HepG2 (cell line): Measurements from ENCODE around the gene METTL22. TPM values are rescaled to one million over a fixed set of nuclear protein-coding genes. Genes with fewer than 3 reads are reported as not detected.
A peak's percentile ranks its signal among the peaks of the same experiment; 100 is the strongest.

Experiments used
- ATAC-seq: fragments of 200-7000 bp; cut with Tn5 transposase; 3 replicates; pipeline ENCODE4 v1.9.1; 2020; ENCODE audit warnings: mild to moderate bottlenecking, moderate library complexity
- BruUV-seq: library from RNA; stranded (reverse); fragments of 400-500 nt; replicated peaks from 2 replicates; lab custom pipeline; 2021; lab: Mats Ljungman, UMichigan
- CTCF ChIA-PET: fragments of 300-600 bp; formaldehyde crosslinking; extraction: SDS; loops from one replicate; lab custom pipeline; 2021; ENCODE audit warnings: low total read pairs, inconsistent platforms, low intra/inter-chr PET ratio; lab: Yijun Ruan, JAX
- POLR2A ChIA-PET: fragments of 350-600 bp; sonication (Branson Sonifier 250); formaldehyde crosslinking; loops from one replicate; lab custom pipeline; 2020; ENCODE audit warnings: antibody characterized with exemption, inconsistent platforms; lab: Yijun Ruan, JAX
- DNase-seq: peaks from one replicate; pipeline ENCODE4 v3.0.0-alpha.2; 2015; ENCODE audit warnings: low spot score
- FAIRE-seq: peaks from 3 replicates; lab custom pipeline; 2011; peaks lifted over from hg19 to GRCh38; lab: Jason Lieb, UNC
- H2AFZ ChIP-seq: one replicate; pipeline ENCODE4 v1.6.1; 2011; ENCODE audit warnings: low read length, inconsistent platforms
- H3K27ac ChIP-seq: fragments of 300-600 bp; 3 replicates; pipeline ENCODE4 v1.8.0; 2011; ENCODE audit warnings: mixed run types, mild to moderate bottlenecking, mixed read lengths, low read length, inconsistent platforms; ENCODE audit not compliant: insufficient read depth; ENCODE audit errors: extremely low read length
- H3K27me3 ChIP-seq, 2 experiments: fragments of 200-600 bp in 1 of 2; 2 replicates in 1 of 2; 3 replicates in 1 of 2; pipeline versions ENCODE4 v1.6.0 to v1.8.0; 2011; ENCODE audit warnings: low read length in 2 of 2, mild to moderate bottlenecking in 2 of 2, moderate library complexity in 2 of 2, inconsistent platforms in 1 of 2; ENCODE audit not compliant: insufficient read depth in 2 of 2, control insufficient read depth in 1 of 2
- H3K36me3 ChIP-seq, 2 experiments: fragments of 200-600 bp in 1 of 2; replicated peaks in 1 of 2; 2 replicates in 1 of 2; 3 replicates in 1 of 2; pipeline versions ENCODE4 v1.5.1 to v1.8.0; 2011; ENCODE audit warnings: low read length in 2 of 2, inconsistent platforms in 1 of 2; ENCODE audit not compliant: insufficient read depth in 2 of 2, control insufficient read depth in 1 of 2
- H3K4me1 ChIP-seq: 2 replicates; pipeline ENCODE4 v1.5.1; 2012; ENCODE audit warnings: low read length, inconsistent platforms; ENCODE audit not compliant: insufficient read depth
- H3K4me2 ChIP-seq: 2 replicates; pipeline ENCODE4 v1.6.0; 2011; ENCODE audit warnings: low read depth, low read length, inconsistent platforms
- H3K4me3 ChIP-seq, 3 experiments: fragments of 200-600 bp in 1 of 3; sonication (generic), shearing (Covaris generic) in 1 of 3; replicated peaks in 1 of 3; 2 replicates each; pipeline ENCODE4 v1.5.1; 2011 to 2016; ENCODE audit warnings: low read length in 3 of 3, inconsistent platforms in 2 of 3, low read depth in 2 of 3, mild to moderate bottlenecking in 2 of 3, control low read depth in 1 of 3, mixed read lengths in 1 of 3; ENCODE audit not compliant: insufficient read depth in 1 of 3
- H3K79me2 ChIP-seq: one replicate; pipeline ENCODE4 v1.6.1; 2011; ENCODE audit warnings: low read length, inconsistent platforms; ENCODE audit not compliant: insufficient read depth
- H3K9ac ChIP-seq: 2 replicates; pipeline ENCODE4 v1.6.0; 2011; ENCODE audit warnings: mild to moderate bottlenecking, low read depth, low read length, inconsistent platforms; ENCODE audit not compliant: insufficient read depth
- H3K9me3 ChIP-seq: 2 replicates; pipeline ENCODE4 v1.5.1; 2012; ENCODE audit warnings: mild to moderate bottlenecking, low read length
- H4K20me1 ChIP-seq: 2 replicates; pipeline ENCODE4 v1.6.0; 2011; ENCODE audit warnings: inconsistent platforms, mild to moderate bottlenecking, low read length, moderate library complexity; ENCODE audit not compliant: insufficient read depth
- HDAC1 ChIP-seq: sonication (generic); formaldehyde crosslinking; IDR thresholded peaks from 2 replicates; pipeline ENCODE4 v1.5.1; 2020; ENCODE audit warnings: mild to moderate bottlenecking, missing genetic modification reagents
- KLF6 ChIP-seq: IDR thresholded peaks from 2 replicates; pipeline ENCODE4 v1.8.0; 2016; ENCODE audit warnings: missing biosample characterization, missing genetic modification reagents
- LCORL ChIP-seq, 2 experiments: fragments of 450-650 bp in 1 of 2; sonication (generic) in 1 of 2; formaldehyde crosslinking in 1 of 2; IDR thresholded peaks; 2 replicates each; pipeline versions ENCODE4 v1.5.0 to v1.6.1; 2017 to 2020; ENCODE audit warnings: antibody characterized with exemption in 1 of 2, missing genetic modification reagents in 1 of 2
- MAFG ChIP-seq: sonication (generic); formaldehyde crosslinking; IDR thresholded peaks from 2 replicates; pipeline ENCODE4 v1.5.1; 2020; ENCODE audit warnings: mild to moderate bottlenecking, missing genetic modification reagents
- MATR3 ChIP-seq: sonication (generic); formaldehyde crosslinking; IDR thresholded peaks from 2 replicates; pipeline ENCODE4 v1.4.0; 2020; ENCODE audit warnings: missing genetic modification reagents
- MEF2D ChIP-seq: sonication (generic); formaldehyde crosslinking; IDR thresholded peaks from 2 replicates; pipeline ENCODE4 v1.5.1; 2020; ENCODE audit warnings: mild to moderate bottlenecking, missing genetic modification reagents
- SALL1 ChIP-seq: sonication (generic); formaldehyde crosslinking; IDR thresholded peaks from 2 replicates; pipeline ENCODE4 v1.8.0; 2022; ENCODE audit warnings: mild to moderate bottlenecking, missing genetic modification reagents
- SALL2 ChIP-seq: sonication (generic); formaldehyde crosslinking; IDR thresholded peaks from 2 replicates; pipeline ENCODE4 v1.8.1; 2023; ENCODE audit warnings: mild to moderate bottlenecking, missing genetic modification reagents, inconsistent platforms
- ZC3H4 ChIP-seq: sonication (generic); formaldehyde crosslinking; IDR thresholded peaks from 2 replicates; pipeline ENCODE4 v1.4.0; 2020; ENCODE audit warnings: missing genetic modification reagents, borderline replicate concordance
- ZKSCAN8 ChIP-seq: IDR thresholded peaks from 2 replicates; pipeline ENCODE4 v1.6.1; 2016; ENCODE audit warnings: borderline replicate concordance, missing genetic modification reagents, missing compliant biosample characterization
- ZMYM3 ChIP-seq: sonication (generic); formaldehyde crosslinking; IDR thresholded peaks from 2 replicates; pipeline ENCODE4 v1.5.1; 2020; ENCODE audit warnings: mild to moderate bottlenecking, missing genetic modification reagents
- ZNF780A ChIP-seq: sonication (generic); formaldehyde crosslinking; IDR thresholded peaks from 2 replicates; pipeline ENCODE4 v1.8.0; 2022; ENCODE audit warnings: mild to moderate bottlenecking, missing genetic modification reagents, moderate library complexity
- ZSCAN9 ChIP-seq: IDR thresholded peaks from 2 replicates; pipeline ENCODE4 v1.6.1; 2016; ENCODE audit warnings: borderline replicate concordance
- WGBS: methylation state at CpG from one replicate; pipeline ENCODE4 v1.1.6; 2017; ENCODE audit warnings: low lambda C conversion rate; 5-methylcytosine and 5-hydroxymethylcytosine counted together
- in situ Hi-C: cut with HindIII; loops from 2 replicates; pipeline ENCODE4 v1.10.0; 2017; ENCODE audit warnings: low pct_unique_long_range_greater_than_20kb; ENCODE audit not compliant: extremely low pct_ligation_motif_present
- intact Hi-C: fragments of 100-400 bp; cut with micrococcal nuclease; formaldehyde crosslinking; loops from one replicate; pipeline ENCODE4 v1.10.0; 2022; ENCODE audit not compliant: unreplicated experiment
- polyA plus RNA-seq, 8 experiments: library from polyadenylated mRNA; depleted of rRNA in 3 of 8; stranded (reverse) in 7 of 8; unstranded in 1 of 8; fragments of >200 nt; fragmentation: Illumina TruSeq in 4 of 8; extraction: Trizol in 4 of 8; gene quantifications; 2 replicates each; pipeline versions ENCODE4 v1.2.1 to v1.2.3, GENCODE V29; 2011 to 2016; ENCODE audit warnings: low read depth in 4 of 8, missing spikeins in 1 of 8, mixed read lengths in 1 of 8; ENCODE audit not compliant: insufficient read depth in 1 of 8
- total RNA-seq, 5 experiments: library from RNA; depleted of rRNA; stranded (reverse); fragments of >200 nt; fragmentation: Illumina TruSeq; extraction: Trizol; gene quantifications; 2 replicates each; pipeline ENCODE4 v1.2.3, GENCODE V29; 2016; ENCODE audit warnings: low read depth in 1 of 5
- TF ChIP-seq, protein P1 (sequence below): sonication (generic); formaldehyde crosslinking; IDR thresholded peaks from 2 replicates; pipeline ENCODE4 v1.4.0; 2020; ENCODE audit warnings: missing genetic modification reagents, borderline replicate concordance
- TF ChIP-seq, protein P2 (sequence below): sonication (generic); formaldehyde crosslinking; IDR thresholded peaks from 2 replicates; pipeline ENCODE4 v1.5.1; 2020; ENCODE audit warnings: missing genetic modification reagents, mild to moderate bottlenecking, borderline replicate concordance

The METTL22 gene
- total and polyA plus RNA-seq, 2 of the 13 experiments (the other 11 are each of a cell fraction or from before 2014, with no cell fraction given) = 36.2 to 94.8 TPM

DNA sequence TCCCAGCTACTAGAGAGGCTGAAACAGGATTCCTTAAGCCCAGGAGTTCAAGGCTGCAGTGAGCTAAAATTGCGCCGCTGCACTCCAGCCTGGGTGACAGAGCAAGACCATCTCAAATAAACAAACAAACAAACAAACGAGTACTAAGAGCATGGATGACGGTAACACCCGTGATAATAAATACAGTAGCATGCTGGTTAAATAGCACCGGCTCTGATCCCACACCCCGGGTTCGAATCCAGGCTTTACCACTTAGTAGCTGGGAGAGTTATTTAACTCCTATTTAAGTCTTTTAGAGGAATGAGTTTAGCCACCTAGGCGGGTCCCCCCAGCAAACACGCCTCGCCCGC is 301 bp upstream of the METTL22 start (continued):
- no peak for TF ChIP-seq MEF2D (CRISPR knock-in tag)
- TF ChIP-seq SALL2 (CRISPR knock-in tag) = no peak
- TF ChIP-seq ZKSCAN8 = peak; percentile 23; the same call in 1 of the 2 replicates
- 0 out of 2 replicates have a peak, but pooled peaks have one; percentile 2 for TF ChIP-seq ZC3H4 (CRISPR knock-in tag)
- TF ChIP-seq MATR3 (CRISPR knock-in tag) = no peak
- TF ChIP-seq LCORL (IDR thresholded peaks at IDR 0.05) = no peak
- TF ChIP-seq LCORL (CRISPR knock-in tag; IDR thresholded peaks at IDR 0.05) = 0 out of 2 replicates have a peak, but pooled peaks have one; percentile 27
- TF ChIP-seq ZMYM3 (CRISPR knock-in tag) = 0 out of 2 replicates have a peak, but pooled peaks have one; percentile 34

DNA sequence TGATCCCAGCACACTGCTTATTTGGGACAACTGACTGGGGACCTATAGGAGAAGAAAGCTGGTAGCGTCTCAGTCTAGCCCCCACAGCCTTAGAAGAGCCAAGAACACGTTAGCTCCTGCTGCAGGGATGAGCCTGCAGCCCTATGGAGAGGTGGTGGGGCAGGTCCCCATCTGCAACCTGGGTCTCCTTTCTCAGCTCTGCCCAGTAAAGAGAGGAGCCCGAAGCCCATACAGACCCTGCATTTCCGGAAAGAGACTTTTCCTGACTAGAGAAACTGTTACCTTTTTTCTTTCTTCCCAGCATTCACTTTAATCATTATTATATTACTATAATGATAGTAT is 788 bp downstream of the METTL22 start:
- in situ Hi-C loops (loop anchor here (5.0 kb wide), 1 partner anchor 55 kb away; no protein-coding TSS in a partner anchor), intact Hi-C loops (loop anchor here (1.0 kb wide), 1 partner anchor 55 kb away; no protein-coding TSS in a partner anchor)
- H3K27ac ChIP-seq = peak overlapping the region; percentile 78
- no peaks in the 10 kb centered on the region for H3K9me3 ChIP-seq
- CTCF ChIA-PET = no interaction called here
- H3K9ac ChIP-seq = peak overlapping the region; percentile 97
- 0 out of 2 replicates have a peak, but pooled peaks cover 5% of the 10 kb centered on the region for H4K20me1 ChIP-seq
- peaks cover 38% of the 10 kb centered on the region for H3K79me2 ChIP-seq
- 4% methylated on average over 4 of the region's 4 CpGs for WGBS
- BruUV-seq = no TSS peak
- ATAC-seq = peak; percentile 69
- TF ChIP-seq, protein P1, sequence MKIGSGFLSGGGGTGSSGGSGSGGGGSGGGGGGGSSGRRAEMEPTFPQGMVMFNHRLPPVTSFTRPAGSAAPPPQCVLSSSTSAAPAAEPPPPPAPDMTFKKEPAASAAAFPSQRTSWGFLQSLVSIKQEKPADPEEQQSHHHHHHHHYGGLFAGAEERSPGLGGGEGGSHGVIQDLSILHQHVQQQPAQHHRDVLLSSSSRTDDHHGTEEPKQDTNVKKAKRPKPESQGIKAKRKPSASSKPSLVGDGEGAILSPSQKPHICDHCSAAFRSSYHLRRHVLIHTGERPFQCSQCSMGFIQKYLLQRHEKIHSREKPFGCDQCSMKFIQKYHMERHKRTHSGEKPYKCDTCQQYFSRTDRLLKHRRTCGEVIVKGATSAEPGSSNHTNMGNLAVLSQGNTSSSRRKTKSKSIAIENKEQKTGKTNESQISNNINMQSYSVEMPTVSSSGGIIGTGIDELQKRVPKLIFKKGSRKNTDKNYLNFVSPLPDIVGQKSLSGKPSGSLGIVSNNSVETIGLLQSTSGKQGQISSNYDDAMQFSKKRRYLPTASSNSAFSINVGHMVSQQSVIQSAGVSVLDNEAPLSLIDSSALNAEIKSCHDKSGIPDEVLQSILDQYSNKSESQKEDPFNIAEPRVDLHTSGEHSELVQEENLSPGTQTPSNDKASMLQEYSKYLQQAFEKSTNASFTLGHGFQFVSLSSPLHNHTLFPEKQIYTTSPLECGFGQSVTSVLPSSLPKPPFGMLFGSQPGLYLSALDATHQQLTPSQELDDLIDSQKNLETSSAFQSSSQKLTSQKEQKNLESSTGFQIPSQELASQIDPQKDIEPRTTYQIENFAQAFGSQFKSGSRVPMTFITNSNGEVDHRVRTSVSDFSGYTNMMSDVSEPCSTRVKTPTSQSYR (CRISPR knock-in tag) = no peak
- TF ChIP-seq ZNF780A (CRISPR knock-in tag) = no peak
- 0 out of 2 replicates have a peak, but pooled peaks have one; percentile 12 for TF ChIP-seq KLF6 (CRISPR knock-in tag)
- TF ChIP-seq, protein P2, sequence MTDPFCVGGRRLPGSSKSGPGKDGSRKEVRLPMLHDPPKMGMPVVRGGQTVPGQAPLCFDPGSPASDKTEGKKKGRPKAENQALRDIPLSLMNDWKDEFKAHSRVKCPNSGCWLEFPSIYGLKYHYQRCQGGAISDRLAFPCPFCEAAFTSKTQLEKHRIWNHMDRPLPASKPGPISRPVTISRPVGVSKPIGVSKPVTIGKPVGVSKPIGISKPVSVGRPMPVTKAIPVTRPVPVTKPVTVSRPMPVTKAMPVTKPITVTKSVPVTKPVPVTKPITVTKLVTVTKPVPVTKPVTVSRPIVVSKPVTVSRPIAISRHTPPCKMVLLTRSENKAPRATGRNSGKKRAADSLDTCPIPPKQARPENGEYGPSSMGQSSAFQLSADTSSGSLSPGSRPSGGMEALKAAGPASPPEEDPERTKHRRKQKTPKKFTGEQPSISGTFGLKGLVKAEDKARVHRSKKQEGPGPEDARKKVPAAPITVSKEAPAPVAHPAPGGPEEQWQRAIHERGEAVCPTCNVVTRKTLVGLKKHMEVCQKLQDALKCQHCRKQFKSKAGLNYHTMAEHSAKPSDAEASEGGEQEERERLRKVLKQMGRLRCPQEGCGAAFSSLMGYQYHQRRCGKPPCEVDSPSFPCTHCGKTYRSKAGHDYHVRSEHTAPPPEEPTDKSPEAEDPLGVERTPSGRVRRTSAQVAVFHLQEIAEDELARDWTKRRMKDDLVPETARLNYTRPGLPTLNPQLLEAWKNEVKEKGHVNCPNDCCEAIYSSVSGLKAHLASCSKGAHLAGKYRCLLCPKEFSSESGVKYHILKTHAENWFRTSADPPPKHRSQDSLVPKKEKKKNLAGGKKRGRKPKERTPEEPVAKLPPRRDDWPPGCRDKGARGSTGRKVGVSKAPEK (CRISPR knock-in tag) = 0 out of 2 replicates have a peak, but pooled peaks have one; percentile 25
- TF ChIP-seq ZSCAN9 (CRISPR knock-in tag) = no peak
- TF ChIP-seq MAFG (CRISPR knock-in tag) = no peak
- TF ChIP-seq HDAC1 (CRISPR knock-in tag) = no peak
- TF ChIP-seq SALL1 (CRISPR knock-in tag) = no peak
- TF ChIP-seq, all 625 proteins: peak for 2
- DNase-seq (no peak), FAIRE-seq (no peak)
- Histone ChIP-seq H3K4me1 (peaks cover 44% of the 10 kb centered on the region), H2AFZ (no peak overlapping the region), H3K27me3 (peaks cover 0 to 25% of the 10 kb centered on the region in 2 experiments; a peak in 3 of 5 replicates), H3K4me2 (peak overlapping the region; percentile 88), H3K36me3 (peaks cover 14 to 27% of the 10 kb centered on the region in 2 experiments), H3K4me3 (peak overlapping the region; percentile 76 to 92 (median 91))
- POLR2A ChIA-PET = interaction anchor here (1.4 to 1.5 kb wide), 2 partner anchors 51 to 469 kb away, joined by 4 read pairs; partner anchors contain the start of gene HAPSTR1
